ENCODE data around the gene GPC6. TPM values are rescaled to one million over a fixed set of nuclear protein-coding genes. Genes with fewer than 3 reads are reported as not detected.

The GPC6 gene
- total RNA-seq, 2 donors from 2014 or later, result 35.9 to 61.9 TPM

- intact Hi-C loops (cut with DNase I), result no loop called here
- peak; percentile 89 for DNase-seq (ENCODE audit: low spot score)
Measured at GRCh38 chr13:93227878-93228642, 1.5 kb downstream of the GPC6 start.

DNA sequence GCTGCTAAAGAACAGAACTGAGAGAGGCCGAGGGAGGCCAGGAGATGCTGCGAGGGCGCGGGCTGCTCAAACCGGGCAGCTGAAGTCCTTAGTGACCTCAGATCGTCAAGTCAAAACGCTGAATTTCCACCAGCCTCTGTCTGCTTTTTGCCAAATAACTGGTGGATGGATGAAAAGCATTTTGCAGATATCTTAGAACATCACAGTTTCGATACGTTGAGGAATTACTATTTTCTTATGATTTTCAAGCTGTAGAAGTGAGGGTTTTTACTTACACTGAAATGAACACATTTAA is 2.0 kb downstream of the GPC6 start:
- intact Hi-C loops (cut with DNase I), result no loop called here
- DNase-seq (ENCODE audit: low spot score), result no peak

GRCh38 chr13:93230261-93230855 is 3.8 kb downstream of the GPC6 start:
- DNase-seq (ENCODE audit: low spot score), result no peak
- intact Hi-C loops (cut with DNase I), result no loop called here

DNA sequence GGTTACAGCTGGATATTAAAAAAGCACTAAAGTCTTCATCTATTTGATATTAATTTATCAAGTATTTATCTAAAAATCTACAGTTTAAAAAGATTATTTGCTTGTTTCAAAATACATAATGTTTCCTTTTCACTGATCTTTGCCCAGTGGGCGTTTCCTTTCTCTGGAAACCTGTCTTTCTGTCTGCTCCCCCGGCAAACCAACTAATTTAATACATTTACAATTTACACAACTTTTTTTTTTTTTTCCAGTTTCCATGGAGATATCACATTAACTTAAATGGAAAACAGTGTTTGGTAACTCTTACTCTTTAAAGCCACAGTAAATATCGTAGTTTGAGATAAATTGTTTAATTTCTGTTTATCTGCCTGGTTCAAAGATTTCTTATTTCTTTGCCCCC is 5.3 kb downstream of the GPC6 start:
- intact Hi-C loops (cut with DNase I), result no loop called here
- no peak for DNase-seq (ENCODE audit: low spot score)

DNA sequence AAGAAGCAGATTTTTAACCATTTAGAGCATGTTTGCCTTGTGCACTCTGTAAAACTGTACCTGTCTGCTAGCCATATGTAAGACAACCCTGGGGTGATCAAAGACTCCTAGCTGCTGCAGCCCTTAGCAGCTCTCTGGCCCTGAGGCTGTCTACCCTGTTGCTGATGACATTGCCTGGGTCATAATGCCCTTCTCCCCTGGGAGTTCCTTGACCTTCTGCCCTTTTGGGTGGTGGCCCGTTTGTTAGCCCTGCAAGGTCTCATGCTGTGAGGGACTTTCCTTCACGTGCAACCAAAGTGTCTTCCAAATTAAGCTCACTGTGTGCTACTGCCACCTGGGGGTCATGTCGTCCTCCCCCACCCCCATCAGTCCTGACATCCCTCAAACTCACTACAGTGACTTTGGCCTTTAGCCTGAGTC is 7.4 kb downstream of the GPC6 start:
- no peak for DNase-seq (ENCODE audit: low spot score)
- intact Hi-C loops (cut with DNase I), result no loop called here

- intact Hi-C loops (cut with DNase I), result no loop called here
- DNase-seq (ENCODE audit: low spot score), result no peak
Measured at GRCh38 chr13:93234459-93234858, 7.9 kb downstream of the GPC6 start.

- no peak for DNase-seq (ENCODE audit: low spot score)
- intact Hi-C loops (cut with DNase I), result no loop called here
Measured at GRCh38 chr13:93235258-93236015, 8.8 kb downstream of the GPC6 start.

DNA sequence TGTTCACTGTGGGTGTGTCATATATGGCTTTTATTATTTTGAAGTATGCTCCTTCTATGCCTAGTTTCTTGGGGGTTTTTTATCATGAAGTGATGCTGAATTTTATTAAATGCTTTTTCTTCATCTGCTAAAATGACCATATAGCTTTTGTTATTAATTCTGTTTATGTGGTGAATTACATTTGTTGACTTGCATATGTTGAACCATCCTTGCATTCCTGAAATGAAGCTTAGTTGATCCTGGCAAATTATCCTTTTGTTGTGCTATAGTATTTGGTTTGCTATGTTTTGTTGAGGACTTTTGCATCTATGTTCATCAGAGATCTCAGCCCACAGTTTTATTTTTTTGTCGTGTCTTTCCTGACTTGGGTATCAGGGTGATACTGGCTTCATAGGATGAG is 12.1 kb downstream of the GPC6 start:
- intact Hi-C loops (cut with DNase I), result no loop called here
- no peak for DNase-seq (ENCODE audit: low spot score)

GRCh38 chr13:93243375-93244063 is 16.9 kb downstream of the GPC6 start:
- intact Hi-C loops (cut with DNase I), result no loop called here
- DNase-seq (ENCODE audit: low spot score), result no peak

- intact Hi-C loops (cut with DNase I), result no loop called here
- DNase-seq (ENCODE audit: low spot score), result peak; percentile 79
Measured at GRCh38 chr13:93244141-93244917, 17.7 kb downstream of the GPC6 start.

- intact Hi-C loops (cut with DNase I), result no loop called here
- DNase-seq (ENCODE audit: low spot score), result no peak
Measured at GRCh38 chr13:93244918-93245280, 18.3 kb downstream of the GPC6 start.

GRCh38 chr13:93246069-93246468 is 19.5 kb downstream of the GPC6 start:
- intact Hi-C loops (cut with DNase I), result no loop called here
- no peak for DNase-seq (ENCODE audit: low spot score)

DNA sequence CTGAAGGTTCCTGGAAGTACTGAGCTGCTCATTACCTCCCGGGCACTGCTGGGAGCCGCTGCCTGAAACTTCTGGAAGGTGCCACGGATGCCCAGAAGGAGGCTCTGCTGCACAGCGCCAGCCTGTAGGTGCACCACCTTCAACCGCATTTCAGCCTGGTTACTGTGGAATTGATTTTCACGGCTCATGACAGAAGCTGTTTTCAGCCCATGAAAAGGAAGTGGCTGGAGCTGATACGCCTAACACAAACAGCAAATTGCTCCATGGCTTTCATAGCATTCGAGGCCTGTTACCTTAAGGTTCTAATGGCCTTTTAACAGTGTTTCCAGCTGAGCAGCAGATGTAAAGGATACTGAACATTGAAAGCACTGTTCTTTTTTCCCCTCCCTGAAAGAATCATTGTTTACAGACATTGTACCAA is 22.0 kb downstream of the GPC6 start:
- intact Hi-C loops (cut with DNase I), result no loop called here
- no peak for DNase-seq (ENCODE audit: low spot score)

DNA sequence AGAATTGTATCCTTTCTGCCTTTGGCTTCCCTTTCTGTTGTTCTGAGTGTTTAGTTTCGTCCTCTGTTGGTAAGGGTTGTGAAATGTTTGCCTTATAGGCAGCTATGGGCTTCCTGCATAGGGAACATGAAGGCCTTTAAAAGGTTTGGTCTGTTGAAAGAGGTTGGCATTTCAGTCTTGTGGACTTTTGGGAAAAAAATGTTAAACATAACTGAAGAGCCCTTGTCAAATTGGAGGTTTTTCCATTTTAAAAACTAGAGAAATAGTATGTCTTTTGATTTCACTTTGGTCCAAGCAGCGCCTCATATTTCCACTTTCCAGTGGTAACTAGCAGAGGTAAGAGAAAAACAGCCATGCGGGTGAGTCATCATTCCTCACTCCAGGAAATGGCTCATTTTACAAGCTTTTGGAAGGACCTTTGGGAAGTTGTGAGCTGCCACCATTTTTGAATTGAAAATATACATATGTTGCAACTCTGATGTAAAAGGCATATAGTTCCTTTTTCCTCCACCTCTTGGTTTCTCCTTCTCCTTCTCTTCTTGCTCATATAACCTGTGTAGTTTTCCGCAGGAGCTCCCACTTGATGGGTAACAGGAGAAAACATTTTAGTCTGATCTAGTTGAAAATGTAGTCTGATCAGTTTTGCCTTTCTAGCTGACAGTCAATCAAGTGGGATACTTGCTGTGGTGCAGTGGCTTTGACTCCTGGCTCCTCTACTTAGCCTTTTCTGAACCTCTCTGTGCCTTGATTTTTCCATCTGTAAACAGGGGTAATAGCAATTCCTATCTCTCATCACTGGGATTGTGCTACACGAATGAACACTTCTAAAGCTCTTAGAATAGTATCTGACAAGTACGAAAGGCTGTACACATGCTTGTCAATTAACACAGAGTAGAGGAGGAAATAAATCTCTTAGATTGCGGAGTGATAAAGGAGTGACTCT is 23.0 kb downstream of the GPC6 start:
- intact Hi-C loops (cut with DNase I), result no loop called here
- no peak for DNase-seq (ENCODE audit: low spot score)

DNA sequence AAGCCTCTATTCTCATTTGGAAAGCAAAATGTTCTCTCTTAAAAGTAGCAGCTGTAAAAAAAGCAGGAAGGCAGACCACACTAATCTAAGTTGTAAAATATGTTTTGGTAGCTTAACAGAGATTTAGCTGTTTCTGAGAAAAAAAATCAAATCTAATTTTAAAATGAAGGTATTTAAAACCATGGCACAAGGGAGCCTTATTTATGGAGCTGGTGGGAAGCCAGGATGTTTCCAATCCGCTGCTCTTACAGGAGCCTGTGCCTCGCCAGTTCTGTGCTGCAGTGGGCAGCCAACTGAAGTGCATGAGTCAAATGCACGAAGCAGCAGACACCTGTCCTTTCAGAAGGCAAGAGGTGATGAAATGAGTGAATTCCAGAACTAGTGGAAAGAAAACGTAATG is 28.2 kb downstream of the GPC6 start:
- intact Hi-C loops (cut with DNase I), result no loop called here
- DNase-seq (ENCODE audit: low spot score), result no peak

DNA sequence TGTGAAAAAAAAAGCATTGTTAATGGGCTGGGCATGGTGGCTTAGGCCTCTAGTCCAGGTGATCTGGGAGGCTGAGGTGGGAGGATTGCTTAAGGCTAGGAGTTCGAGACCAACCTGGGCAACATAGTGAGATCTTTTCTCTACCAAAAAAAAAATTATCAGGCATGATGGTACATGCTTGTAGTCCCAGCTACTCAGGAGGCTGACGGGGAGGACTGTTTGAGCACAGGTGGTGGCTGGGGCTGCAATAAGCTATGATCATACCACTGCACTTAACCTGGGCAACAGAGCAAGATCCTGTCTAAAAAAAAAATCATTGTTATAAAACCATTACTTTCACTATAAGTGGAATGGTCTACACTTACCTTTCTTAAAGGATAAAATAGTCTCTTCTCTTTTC is 30.4 kb downstream of the GPC6 start:
- intact Hi-C loops (cut with DNase I), result no loop called here
- DNase-seq (ENCODE audit: low spot score), result no peak

DNA sequence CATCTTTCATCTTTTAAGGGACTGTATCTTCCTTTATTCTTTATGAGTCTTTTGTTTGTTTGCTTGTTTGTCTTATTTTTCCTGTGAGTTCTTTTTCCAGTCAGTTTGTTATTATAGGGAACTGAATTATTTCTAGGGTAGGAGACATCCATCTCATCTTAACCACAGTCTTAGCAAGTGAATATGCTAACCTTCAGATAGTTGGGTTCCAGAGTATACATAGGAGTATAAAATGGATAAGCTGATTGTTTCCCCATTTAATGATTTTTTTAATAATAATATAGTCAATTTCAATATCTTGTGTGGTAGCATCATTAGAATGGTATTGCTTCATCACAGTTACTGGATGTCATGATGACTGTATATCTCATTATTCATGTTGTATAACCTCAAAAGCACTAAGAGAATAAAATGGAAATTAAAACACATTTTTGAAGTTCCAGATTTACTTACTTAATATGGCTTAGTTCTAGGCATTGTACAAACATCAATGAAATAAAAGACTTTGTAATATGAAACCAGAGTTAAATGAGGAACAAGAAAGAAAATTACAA is 33.0 kb downstream of the GPC6 start:
- intact Hi-C loops (cut with DNase I), result no loop called here
- no peak for DNase-seq (ENCODE audit: low spot score)

DNA sequence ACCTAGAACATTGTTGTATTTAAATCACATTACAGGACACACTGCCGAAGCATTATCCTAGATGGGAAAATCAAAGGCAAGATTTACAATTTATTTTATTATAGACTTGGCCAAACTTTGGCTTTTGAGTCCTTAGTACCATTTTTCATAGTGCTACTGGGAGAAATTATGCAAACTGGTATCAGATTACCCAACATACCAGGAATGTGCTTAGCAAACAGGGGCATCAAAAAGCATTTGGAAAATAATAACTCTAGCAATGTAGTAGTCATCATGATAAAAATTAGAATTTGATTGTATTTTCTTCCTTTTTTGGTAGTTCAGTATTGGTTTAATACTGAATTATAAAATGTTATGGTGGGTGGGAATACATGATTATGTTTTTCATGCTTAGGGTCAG is 34.0 kb downstream of the GPC6 start:
- intact Hi-C loops (cut with DNase I), result no loop called here
- DNase-seq (ENCODE audit: low spot score), result no peak
